Liver (tissue), 9 donors: ENCODE data around the gene TET3. TPM values are rescaled to one million over a fixed set of nuclear protein-coding genes. Genes with fewer than 3 reads are reported as not detected.

ENCODE experiments used
- DNase-seq: peaks from one replicate; pipeline ENCODE4 v3.0.0-alpha.2; 2017; ENCODE audit warnings: low spot score
- H3K27ac ChIP-seq, 2 donors: one replicate each; pipeline ENCODE4 v1.7.0; 2013; ENCODE audit warnings: inconsistent platforms in 2 of 2, low read length in 2 of 2, control low read depth in 1 of 2, low read depth in 1 of 2, mild to moderate bottlenecking in 1 of 2
- H3K27me3 ChIP-seq, 4 donors: one replicate each; pipeline versions ENCODE4 v1.6.1 to v1.7.0; 2013; ENCODE audit warnings: low read length in 3 of 4, inconsistent platforms in 1 of 4, mild to moderate bottlenecking in 1 of 4, moderate library complexity in 1 of 4; ENCODE audit not compliant: control insufficient read depth in 4 of 4, insufficient read depth in 4 of 4
- H3K36me3 ChIP-seq, 4 donors: one replicate each; pipeline versions ENCODE4 v1.6.1 to v1.7.0; 2013; ENCODE audit warnings: low read length in 3 of 4, mild to moderate bottlenecking in 3 of 4, low read depth in 1 of 4, moderate library complexity in 1 of 4; ENCODE audit not compliant: control insufficient read depth in 4 of 4, insufficient read depth in 3 of 4
- H3K4me1 ChIP-seq, 4 donors: one replicate each; pipeline versions ENCODE4 v1.6.1 to v1.7.0; 2013; ENCODE audit warnings: low read length in 3 of 4, mild to moderate bottlenecking in 3 of 4, moderate library complexity in 1 of 4; ENCODE audit not compliant: control insufficient read depth in 4 of 4, insufficient read depth in 4 of 4
- H3K4me3 ChIP-seq, 3 donors: one replicate each; pipeline versions ENCODE4 v1.6.1 to v1.7.0; 2013; ENCODE audit warnings: low read length in 3 of 3, control low read depth in 1 of 3, low read depth in 1 of 3, mild to moderate bottlenecking in 1 of 3
- H3K9ac ChIP-seq, 2 donors: one replicate each; pipeline ENCODE4 v1.7.0; 2013; ENCODE audit warnings: low read length in 2 of 2, mild to moderate bottlenecking in 2 of 2, moderate library complexity in 2 of 2, control low read depth in 1 of 2, low read depth in 1 of 2
- H3K9me3 ChIP-seq, 4 donors: one replicate each; pipeline versions ENCODE4 v1.6.1 to v1.7.0; 2013; ENCODE audit warnings: low read length in 3 of 4; ENCODE audit not compliant: control insufficient read depth in 4 of 4
- ATF3 ChIP-seq: IDR thresholded peaks from 2 replicates; pipeline ENCODE4 v1.6.1; 2016; ENCODE audit warnings: antibody characterized with exemption
- CTCF ChIP-seq: fragments of 150-350 bp; IDR thresholded peaks from 2 replicates; pipeline ENCODE4 v1.5.1; 2017; ENCODE audit warnings: improper control_type of control experiment, low read depth, low read length; ENCODE audit not compliant: missing input control
- EGR1 ChIP-seq, 2 donors: IDR thresholded peaks; 2 replicates each; pipeline ENCODE4 v1.6.1; 2016 to 2018; ENCODE audit warnings: antibody characterized with exemption in 2 of 2, low read depth in 2 of 2
- FOXA1 ChIP-seq: IDR thresholded peaks from 2 replicates; pipeline ENCODE4 v1.6.1; 2016; ENCODE audit warnings: antibody characterized with exemption
- GABPA ChIP-seq, 2 donors: IDR thresholded peaks in 1 of 2; conservative IDR thresholded peaks in 1 of 2; 2 replicates each; pipeline ENCODE4 v1.6.1; 2016; ENCODE audit warnings: antibody characterized with exemption in 2 of 2, mild to moderate bottlenecking in 1 of 2, moderate library complexity in 1 of 2
- HNF4A ChIP-seq, 2 donors: conservative IDR thresholded peaks; 2 replicates each; pipeline ENCODE4 v1.6.1; 2016; ENCODE audit warnings: antibody characterized with exemption in 2 of 2, mild to moderate bottlenecking in 2 of 2
- HNF4G ChIP-seq: IDR thresholded peaks from 2 replicates; pipeline ENCODE4 v1.6.1; 2016; ENCODE audit warnings: antibody characterized with exemption
- JUND ChIP-seq, 2 donors: IDR thresholded peaks; 2 replicates each; pipeline ENCODE4 v1.6.1; 2016; ENCODE audit warnings: antibody characterized with exemption in 2 of 2
- MAX ChIP-seq: IDR thresholded peaks from 2 replicates; pipeline ENCODE4 v1.6.1; 2016; ENCODE audit warnings: antibody characterized with exemption
- NR2F2 ChIP-seq: IDR thresholded peaks from 2 replicates; pipeline ENCODE4 v1.6.1; 2016; ENCODE audit warnings: antibody characterized with exemption
- RAD21 ChIP-seq, 2 donors: IDR thresholded peaks; 2 replicates each; pipeline ENCODE4 v1.6.1; 2016; ENCODE audit warnings: antibody characterized with exemption in 2 of 2, mild to moderate bottlenecking in 2 of 2
- RXRA ChIP-seq, 2 donors: IDR thresholded peaks; 2 replicates each; pipeline ENCODE4 v1.6.1; 2017 to 2018; ENCODE audit warnings: antibody characterized with exemption in 2 of 2, mild to moderate bottlenecking in 1 of 2
- SP1 ChIP-seq: IDR thresholded peaks from 2 replicates; pipeline ENCODE4 v1.6.1; 2018; ENCODE audit warnings: antibody characterized with exemption, mild to moderate bottlenecking
- TAF1 ChIP-seq: conservative IDR thresholded peaks from 2 replicates; pipeline ENCODE4 v1.6.1; 2016; ENCODE audit warnings: antibody characterized with exemption, mild to moderate bottlenecking
- YY1 ChIP-seq: IDR thresholded peaks from 2 replicates; pipeline ENCODE4 v1.6.1; 2016; ENCODE audit warnings: antibody characterized with exemption, mild to moderate bottlenecking
- ZBTB33 ChIP-seq: IDR thresholded peaks from 2 replicates; pipeline ENCODE4 v1.6.1; 2016; ENCODE audit warnings: antibody characterized with exemption
- WGBS: extraction: QIAGEN DNeasy Blood & Tissue Kit; methylation state at CpG from one replicate; pipeline ENCODE4 v1.1.7; 2013; 5-methylcytosine and 5-hydroxymethylcytosine counted together
- polyA plus RNA-seq, 2 donors: library from polyadenylated mRNA; stranded (reverse) in 1 of 2; unstranded in 1 of 2; fragments of 200-250 nt in 1 of 2; fragments of >200 nt in 1 of 2; fragmentation: Nextera tagmentation in 1 of 2; extraction: Ambion mirVana in 1 of 2; gene quantifications; one replicate each; pipeline versions ENCODE4 v1.2.1 to v1.2.3, GENCODE V29; 2013 to 2015
- total RNA-seq, 2 donors: library from RNA; depleted of rRNA; stranded (reverse); fragments of >200 nt; gene quantifications; one replicate each; pipeline ENCODE4 v1.2.3, GENCODE V29; 2014
- donor health status: healthy.
- donor health status: healthy.
- donor health status: healthy.
- donor health status: healthy.
- donor health status: healthy.

The TET3 gene
- total and polyA plus RNA-seq, 4 donors: 0.89 to 16.2 (median 3.2) TPM

- H3K9ac ChIP-seq: no peak overlapping the region
- peaks cover 0 to 3% (median 0%) of the 10 kb centered on the region in 4 donors for H3K27me3 ChIP-seq
- H3K4me3 ChIP-seq: peak overlapping the region; percentile 39 to 59 (median 47)
Observed at GRCh38 chr2:73981081-73982001, 3.4 kb upstream of the TET3 start.

GRCh38 chr2:73982140-73982617 lies 2.5 kb upstream of the TET3 start:
- Histone ChIP-seq H3K9ac (no peak overlapping the region), H3K4me1 (peaks cover 14 to 51% (median 41%) of the 10 kb centered on the region in 4 donors), H3K36me3 (no peaks in the 10 kb centered on the region), H3K9me3 (no peaks in the 10 kb centered on the region), H3K27ac (no peak overlapping the region), H3K27me3 (peaks cover 0 to 3% (median 0%) of the 10 kb centered on the region in 4 donors), H3K4me3 (no peak overlapping the region)
- no peak for DNase-seq
- WGBS: 60% methylated on average over 7 of the region's 7 CpGs
- TF ChIP-seq SP1: no peak
- TF ChIP-seq GABPA (IDR thresholded peaks at IDR 0.05 in 1 of 2, conservative IDR thresholded peaks at IDR 0.05 in 1 of 2): no peak
- TF ChIP-seq RXRA (IDR thresholded peaks at IDR 0.05): no peak
- TF ChIP-seq NR2F2: no peak
- no peak for TF ChIP-seq ATF3
- no peak for TF ChIP-seq CTCF
- TF ChIP-seq ZBTB33: no peak
- no peak for TF ChIP-seq RAD21 (IDR thresholded peaks at IDR 0.05)
- no peak for TF ChIP-seq YY1
- TF ChIP-seq FOXA1: no peak
- no peak for TF ChIP-seq JUND (IDR thresholded peaks at IDR 0.05)
- no peak for TF ChIP-seq MAX
- no peak for TF ChIP-seq EGR1 (IDR thresholded peaks at IDR 0.05; ENCODE audit: low read depth in 2 of 2)
- TF ChIP-seq HNF4G: no peak

More at GRCh38 chr2:73981081-73982001, 3.4 kb upstream of the TET3 start:
- peak; percentile 65 for DNase-seq
- Histone ChIP-seq H3K4me1 (peaks cover 11 to 43% (median 34%) of the 10 kb centered on the region in 4 donors), H3K27ac (no peak overlapping the region), H3K36me3 (no peaks in the 10 kb centered on the region), H3K9me3 (no peaks in the 10 kb centered on the region)
- TF ChIP-seq ATF3 (no peak), TAF1 (no peak), RAD21 (IDR thresholded peaks at IDR 0.05) (peak in 1 of 2 donors; percentile 30), CTCF (no peak), HNF4A (conservative IDR thresholded peaks at IDR 0.05) (no peak), HNF4G (no peak)
- 11% methylated on average over 31 of the region's 31 CpGs for WGBS
